Measurements from ENCODE around the gene TARS1.

The TARS1 gene

DNA sequence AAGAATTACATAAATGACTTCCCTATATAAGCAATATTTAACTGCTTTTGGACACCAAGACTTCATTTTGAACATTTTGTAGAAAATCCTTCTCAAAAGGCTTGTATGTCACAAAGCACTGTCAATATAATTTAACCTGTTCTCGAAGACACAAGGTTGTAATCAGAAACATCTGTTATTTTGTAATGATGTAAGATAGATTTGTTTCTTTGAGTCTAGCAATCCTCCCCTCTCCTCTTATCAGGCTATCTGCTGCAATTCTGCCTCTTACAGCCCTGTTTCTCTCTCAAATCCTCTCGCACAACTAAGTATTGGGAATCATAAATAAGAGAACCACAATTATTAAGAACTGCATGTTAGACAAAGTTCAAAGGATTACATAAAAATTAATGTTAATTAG lies 18.6 kb upstream of the TARS1 start:
- TF ChIP-seq, protein P1, sequence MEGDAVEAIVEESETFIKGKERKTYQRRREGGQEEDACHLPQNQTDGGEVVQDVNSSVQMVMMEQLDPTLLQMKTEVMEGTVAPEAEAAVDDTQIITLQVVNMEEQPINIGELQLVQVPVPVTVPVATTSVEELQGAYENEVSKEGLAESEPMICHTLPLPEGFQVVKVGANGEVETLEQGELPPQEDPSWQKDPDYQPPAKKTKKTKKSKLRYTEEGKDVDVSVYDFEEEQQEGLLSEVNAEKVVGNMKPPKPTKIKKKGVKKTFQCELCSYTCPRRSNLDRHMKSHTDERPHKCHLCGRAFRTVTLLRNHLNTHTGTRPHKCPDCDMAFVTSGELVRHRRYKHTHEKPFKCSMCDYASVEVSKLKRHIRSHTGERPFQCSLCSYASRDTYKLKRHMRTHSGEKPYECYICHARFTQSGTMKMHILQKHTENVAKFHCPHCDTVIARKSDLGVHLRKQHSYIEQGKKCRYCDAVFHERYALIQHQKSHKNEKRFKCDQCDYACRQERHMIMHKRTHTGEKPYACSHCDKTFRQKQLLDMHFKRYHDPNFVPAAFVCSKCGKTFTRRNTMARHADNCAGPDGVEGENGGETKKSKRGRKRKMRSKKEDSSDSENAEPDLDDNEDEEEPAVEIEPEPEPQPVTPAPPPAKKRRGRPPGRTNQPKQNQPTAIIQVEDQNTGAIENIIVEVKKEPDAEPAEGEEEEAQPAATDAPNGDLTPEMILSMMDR (conservative IDR thresholded peaks at IDR 0.05; ENCODE audit: low read depth, low read length), result no peak
- Histone ChIP-seq H4K20me1 (ENCODE audit: insufficient read depth) (no peaks in the 10 kb centered on the region), H3K36me3 (ENCODE audit: insufficient read depth) (no peaks in the 10 kb centered on the region)

DNA sequence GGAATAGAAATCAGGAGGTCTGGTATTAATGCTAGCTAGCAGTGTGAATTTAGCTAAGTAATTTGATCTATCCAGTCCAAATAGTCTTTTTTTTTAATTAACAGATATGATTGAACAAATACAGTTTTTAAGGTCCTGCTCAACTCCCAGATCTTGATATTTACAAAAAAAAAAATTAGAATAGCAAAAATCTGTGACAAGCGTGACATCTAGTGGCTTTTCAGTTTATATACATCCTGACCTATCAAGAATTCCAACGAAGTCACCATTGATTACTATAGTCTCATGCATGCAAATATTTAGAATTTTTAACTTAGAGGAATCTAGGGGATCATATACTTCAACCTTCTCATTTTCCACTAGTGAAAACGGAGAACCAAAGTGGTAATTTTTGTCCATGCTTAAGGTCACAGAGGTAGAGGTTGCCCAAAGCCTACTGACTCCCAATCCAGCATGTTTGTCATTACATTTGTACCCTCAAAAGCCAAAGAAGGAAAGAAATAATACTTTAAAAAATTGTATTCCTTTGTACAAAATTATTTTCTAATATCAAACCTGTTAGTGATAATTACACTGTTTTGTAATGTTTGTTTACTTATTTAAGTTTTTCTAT lies 17.6 kb upstream of the TARS1 start:
- Histone ChIP-seq H3K27me3 (ENCODE audit: insufficient read depth, low read depth) (no peaks in the 10 kb centered on the region), H3K4me3 (IDR thresholded peaks at IDR 0.05; ENCODE audit: insufficient read depth, low read depth, low read length) (no peak overlapping the region), H3K4me1 (ENCODE audit: low read depth, poor library complexity, severe bottlenecking) (no peaks in the 10 kb centered on the region), H3K4me2 (no peak overlapping the region), H3K79me2 (ENCODE audit: insufficient read depth, low read depth) (no peaks in the 10 kb centered on the region), H2AFZ (ENCODE audit: low read depth) (no peak overlapping the region), H3K27ac (no peak overlapping the region), H4K20me1 (ENCODE audit: insufficient read depth) (no peaks in the 10 kb centered on the region), H3K9ac (no peak overlapping the region), H3K36me3 (ENCODE audit: insufficient read depth) (no peaks in the 10 kb centered on the region)
- TF ChIP-seq, protein P1 (conservative IDR thresholded peaks at IDR 0.05; ENCODE audit: low read depth, low read length), result peak; percentile 68

More for the DNA sequence above, 18.6 kb upstream of the TARS1 start:
- Histone ChIP-seq H3K4me2 (no peak overlapping the region), H3K9ac (no peak overlapping the region), H3K27ac (no peak overlapping the region), H3K79me2 (ENCODE audit: insufficient read depth, low read depth) (no peaks in the 10 kb centered on the region), H3K4me1 (ENCODE audit: low read depth, poor library complexity, severe bottlenecking) (no peaks in the 10 kb centered on the region), H2AFZ (ENCODE audit: low read depth) (no peak overlapping the region), H3K27me3 (ENCODE audit: insufficient read depth, low read depth) (no peaks in the 10 kb centered on the region), H3K4me3 (IDR thresholded peaks at IDR 0.05; ENCODE audit: insufficient read depth, low read depth, low read length) (no peak overlapping the region)

DNA sequence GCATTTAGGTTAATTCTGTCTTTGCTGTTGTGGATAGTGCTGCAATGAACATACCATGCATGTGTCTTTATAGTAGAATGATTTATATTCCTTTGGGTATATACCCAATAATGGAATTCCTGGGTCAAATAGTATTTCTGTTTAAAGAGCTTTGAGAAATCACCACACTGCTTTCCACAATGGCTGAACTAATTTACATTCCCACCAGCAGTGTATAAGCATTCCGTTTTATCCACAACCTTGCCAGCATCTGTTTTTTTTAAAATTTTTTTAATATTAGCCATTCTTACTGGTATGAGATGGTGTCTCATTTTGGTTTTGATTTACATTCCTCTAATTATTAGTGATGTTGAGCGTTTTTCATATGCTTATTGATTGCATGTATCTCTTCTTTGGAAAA lies 15.5 kb upstream of the TARS1 start:
- no peak overlapping the region for H3K4me2 ChIP-seq
- no peaks in the 10 kb centered on the region for H3K79me2 ChIP-seq (ENCODE audit: insufficient read depth, low read depth)
- no peak overlapping the region for H3K9ac ChIP-seq
- H2AFZ ChIP-seq (ENCODE audit: low read depth), result no peak overlapping the region
- H3K36me3 ChIP-seq (ENCODE audit: insufficient read depth), result no peaks in the 10 kb centered on the region
- H3K4me1 ChIP-seq (ENCODE audit: low read depth, poor library complexity, severe bottlenecking), result no peaks in the 10 kb centered on the region
- no peaks in the 10 kb centered on the region for H4K20me1 ChIP-seq (ENCODE audit: insufficient read depth)
- H3K27ac ChIP-seq, result no peak overlapping the region
- TF ChIP-seq, protein P1 (conservative IDR thresholded peaks at IDR 0.05; ENCODE audit: low read depth, low read length), result no peak
- no peak overlapping the region for H3K4me3 ChIP-seq (IDR thresholded peaks at IDR 0.05; ENCODE audit: insufficient read depth, low read depth, low read length)
- H3K27me3 ChIP-seq (ENCODE audit: insufficient read depth, low read depth), result no peaks in the 10 kb centered on the region

GRCh38 chr5:33430983-33431382 lies 9.8 kb upstream of the TARS1 start:
- Histone ChIP-seq H3K4me1 (ENCODE audit: low read depth, poor library complexity, severe bottlenecking) (peaks cover 5% of the 10 kb centered on the region), H3K36me3 (ENCODE audit: insufficient read depth) (no peaks in the 10 kb centered on the region), H3K4me3 (IDR thresholded peaks at IDR 0.05; ENCODE audit: insufficient read depth, low read depth, low read length) (no peak overlapping the region), H4K20me1 (ENCODE audit: insufficient read depth) (no peaks in the 10 kb centered on the region), H2AFZ (ENCODE audit: low read depth) (no peak overlapping the region), H3K4me2 (no peak overlapping the region), H3K27me3 (ENCODE audit: insufficient read depth, low read depth) (no peaks in the 10 kb centered on the region), H3K79me2 (ENCODE audit: insufficient read depth, low read depth) (no peaks in the 10 kb centered on the region), H3K27ac (no peak overlapping the region), H3K9ac (no peak overlapping the region)
- TF ChIP-seq, protein P1 (conservative IDR thresholded peaks at IDR 0.05; ENCODE audit: low read depth, low read length), result no peak

Data from KMS-11 (cell line).